Neuronal stem cell (in vitro differentiated cells): ENCODE measurements around the gene CDC42BPG.
"Not testable (repeated sequence)": the region's sequence is repeated elsewhere in the genome, so short reads cannot be mapped to it uniquely, and the experiment has no call there.

ENCODE experiments used
- DNase-seq: peaks from one replicate; pipeline ENCODE4 v3.0.0-alpha.2; 2013; ENCODE audit warnings: low spot score
- H2AFZ ChIP-seq: one replicate; pipeline ENCODE4 v1.6.1; 2013; ENCODE audit warnings: mild to moderate bottlenecking, low read length, inconsistent platforms
- H2AK5ac ChIP-seq: 2 replicates; pipeline ENCODE4 v1.6.1; 2013; ENCODE audit warnings: low read depth, mild to moderate bottlenecking, inconsistent platforms, low read length, moderate library complexity, mixed read lengths
- H2BK120ac ChIP-seq: 2 replicates; pipeline ENCODE4 v1.6.1; 2013; ENCODE audit warnings: low read depth, mild to moderate bottlenecking, inconsistent platforms, low read length, moderate library complexity, mixed read lengths
- H2BK12ac ChIP-seq: one replicate; pipeline ENCODE4 v1.6.1; 2013; ENCODE audit warnings: low read length, inconsistent platforms
- H2BK15ac ChIP-seq: 2 replicates; pipeline ENCODE4 v1.6.1; 2013; ENCODE audit warnings: mild to moderate bottlenecking, low read length, inconsistent platforms, mixed read lengths
- H2BK5ac ChIP-seq: one replicate; pipeline ENCODE4 v1.6.1; 2013; ENCODE audit warnings: inconsistent platforms, mild to moderate bottlenecking, low read length, moderate library complexity
- H3K14ac ChIP-seq: one replicate; pipeline ENCODE4 v1.6.1; 2013; ENCODE audit warnings: low read length, inconsistent platforms
- H3K18ac ChIP-seq: 2 replicates; pipeline ENCODE4 v1.6.1; 2013; ENCODE audit warnings: low read length, inconsistent platforms
- H3K23ac ChIP-seq: 2 replicates; pipeline ENCODE4 v1.6.1; 2013; ENCODE audit warnings: low read depth, mild to moderate bottlenecking, mixed read lengths, low read length, inconsistent platforms; ENCODE audit not compliant: poor library complexity
- H3K27ac ChIP-seq: replicated peaks from 3 replicates; pipeline ENCODE4 v1.5.1; 2013; ENCODE audit warnings: low read length, inconsistent platforms
- H3K27me3 ChIP-seq, 3 experiments: 2 replicates each; pipeline ENCODE4 v1.6.1; 2013; ENCODE audit warnings: low read length in 3 of 3, mild to moderate bottlenecking in 2 of 3, inconsistent platforms in 1 of 3, low read depth in 1 of 3, mixed read lengths in 1 of 3, moderate library complexity in 1 of 3; ENCODE audit not compliant: control insufficient read depth in 3 of 3, insufficient read depth in 3 of 3
- H3K36me3 ChIP-seq, 2 donors: replicated peaks in 1 of 2; 2 replicates each; pipeline ENCODE4 v1.6.1; 2013; ENCODE audit warnings: low read length in 2 of 2; ENCODE audit not compliant: control insufficient read depth in 2 of 2, insufficient read depth in 2 of 2
- H3K4ac ChIP-seq: 2 replicates; pipeline ENCODE4 v1.6.1; 2013; ENCODE audit warnings: inconsistent platforms, mild to moderate bottlenecking, low read length, moderate library complexity
- H3K4me1 ChIP-seq, 2 donors: 1 replicate in 1 of 2; 2 replicates in 1 of 2; pipeline ENCODE4 v1.6.1; 2013; ENCODE audit warnings: low read length in 2 of 2, low read depth in 1 of 2; ENCODE audit not compliant: control insufficient read depth in 2 of 2, insufficient read depth in 1 of 2
- H3K4me2 ChIP-seq: one replicate; pipeline ENCODE4 v1.6.1; 2013; ENCODE audit warnings: mild to moderate bottlenecking, low read length, inconsistent platforms; ENCODE audit not compliant: insufficient read depth, poor library complexity, severe bottlenecking
- H3K4me3 ChIP-seq, 2 donors: 2 replicates each; pipeline ENCODE4 v1.5.1; 2013; ENCODE audit warnings: low read length in 2 of 2, mild to moderate bottlenecking in 2 of 2, inconsistent platforms in 1 of 2, moderate library complexity in 1 of 2
- H3K79me1 ChIP-seq: one replicate; pipeline ENCODE4 v1.6.1; 2013; ENCODE audit warnings: low read depth, mild to moderate bottlenecking, inconsistent platforms, low read length, moderate library complexity
- H3K9ac ChIP-seq: one replicate; pipeline ENCODE4 v1.6.1; 2013; ENCODE audit warnings: mild to moderate bottlenecking, low read depth, low read length, inconsistent platforms; ENCODE audit not compliant: poor library complexity
- H3K9me3 ChIP-seq, 2 donors: replicated peaks in 1 of 2; 2 replicates each; pipeline versions ENCODE3 to v1.6.1; 2013; ENCODE audit warnings: low read length in 2 of 2, mild to moderate bottlenecking in 2 of 2, inconsistent platforms in 1 of 2, low read depth in 1 of 2, mixed read lengths in 1 of 2, moderate library complexity in 1 of 2; ENCODE audit not compliant: control insufficient read depth in 2 of 2, insufficient read depth in 1 of 2
- H4K8ac ChIP-seq: one replicate; pipeline ENCODE4 v1.6.1; 2013; ENCODE audit warnings: low read depth, mild to moderate bottlenecking, inconsistent platforms, low read length, moderate library complexity
- H4K91ac ChIP-seq: one replicate; pipeline ENCODE4 v1.6.1; 2013; ENCODE audit warnings: low read length, low read depth, mild to moderate bottlenecking, inconsistent platforms; ENCODE audit not compliant: poor library complexity
- WGBS, 2 donors: extraction: QIAGEN DNeasy Blood & Tissue Kit; methylation state at CpG; one replicate each; pipeline ENCODE4 v1.1.7; 2013; ENCODE audit warnings: missing lambda C conversion rate in 2 of 2, mixed read lengths in 1 of 2; ENCODE audit not compliant: insufficient read length in 2 of 2, insufficient replicate concordance in 1 of 2; ENCODE audit errors: extremely low coverage in 2 of 2; 5-methylcytosine and 5-hydroxymethylcytosine counted together

Gene CDC42BPG

GRCh38 chr11:64848826-64849597 is 4.6 kb upstream of the CDC42BPG start:
- Histone ChIP-seq H3K36me3 (peaks cover 0 to 9% of the 10 kb centered on the region in 2 donors), H3K9me3 (no peaks in the 10 kb centered on the region), H2BK15ac (no peak overlapping the region), H2BK5ac (no peak overlapping the region), H2AK5ac (no peak overlapping the region), H3K14ac (no peak overlapping the region), H3K18ac (no peak overlapping the region), H3K4me2 (no peak overlapping the region), H3K9ac (no peak overlapping the region), H3K4me3 (no peak overlapping the region), H4K8ac (no peak overlapping the region), H4K91ac (no peak overlapping the region), H2BK12ac (no peak overlapping the region), H3K27ac (no peak overlapping the region), H3K79me1 (peaks cover 2% of the 10 kb centered on the region), H3K4me1 (peaks cover 3 to 8% of the 10 kb centered on the region in 2 donors), H3K23ac (no peak overlapping the region), H2AFZ (no peak overlapping the region), H3K27me3 (peaks cover 0 to 14% (median 4%) of the 10 kb centered on the region in 3 experiments), H3K4ac (no peak overlapping the region), H2BK120ac (no peak overlapping the region)
- DNase-seq: no peak
- no CpG with 5 or more reads among the region's 16 CpGs for WGBS, 2 donors

- Histone ChIP-seq H3K27me3 (peaks cover 0 to 18% (median 8%) of the 10 kb centered on the region in 3 experiments), H3K9ac (no peak overlapping the region), H3K27ac (no peak overlapping the region), H3K36me3 (peaks cover 0 to 7% of the 10 kb centered on the region in 2 donors), H2BK5ac (no peak overlapping the region), H4K91ac (no peak overlapping the region), H2BK15ac (no peak overlapping the region), H3K14ac (no peak overlapping the region), H3K9me3 (no peaks in the 10 kb centered on the region), H3K4me3 (no peak overlapping the region), H3K18ac (no peak overlapping the region), H2BK120ac (no peak overlapping the region), H4K8ac (no peak overlapping the region), H3K4me1 (peaks cover 8% of the 10 kb centered on the region in 2 donors), H3K23ac (no peak overlapping the region), H2BK12ac (no peak overlapping the region), H3K4ac (no peak overlapping the region), H3K79me1 (peaks cover 2% of the 10 kb centered on the region), H2AK5ac (no peak overlapping the region), H2AFZ (no peak overlapping the region), H3K4me2 (no peak overlapping the region)
- no peak for DNase-seq
- no CpG with 5 or more reads among the region's 6 CpGs for WGBS, 2 donors
Observed at GRCh38 chr11:64848214-64848825, 3.9 kb upstream of the CDC42BPG start.

GRCh38 chr11:64846998-64847666 is 2.7 kb upstream of the CDC42BPG start:
- no peak overlapping the region for H2AK5ac ChIP-seq
- H2BK120ac ChIP-seq: no peak overlapping the region
- no peak overlapping the region for H2AFZ ChIP-seq
- H2BK5ac ChIP-seq: no peak overlapping the region
- no peak overlapping the region for H3K4ac ChIP-seq
- peak; percentile 91 for DNase-seq
- WGBS, 2 donors: no CpG with 5 or more reads among the region's 13 CpGs
- no peak overlapping the region for H3K9ac ChIP-seq
- H3K36me3 ChIP-seq: no peaks in the 10 kb centered on the region
- H3K18ac ChIP-seq: no peak overlapping the region
- H3K4me2 ChIP-seq: no peak overlapping the region
- H3K14ac ChIP-seq: no peak overlapping the region
- no peak overlapping the region for H2BK12ac ChIP-seq
- peaks cover 0 to 18% (median 8%) of the 10 kb centered on the region in 3 experiments for H3K27me3 ChIP-seq
- H2BK15ac ChIP-seq: no peak overlapping the region
- H3K79me1 ChIP-seq: peaks cover 2% of the 10 kb centered on the region
- H3K4me3 ChIP-seq: no peak overlapping the region
- no peak overlapping the region for H3K27ac ChIP-seq
- H4K91ac ChIP-seq: no peak overlapping the region
- H3K4me1 ChIP-seq: peaks cover 19 to 20% of the 10 kb centered on the region in 2 donors
- H4K8ac ChIP-seq: no peak overlapping the region
- H3K9me3 ChIP-seq: no peaks in the 10 kb centered on the region
- H3K23ac ChIP-seq: no peak overlapping the region

GRCh38 chr11:64845776-64846129 is 1.3 kb upstream of the CDC42BPG start:
- not testable (repeated sequence) for H2BK5ac ChIP-seq, H2BK120ac ChIP-seq, H3K4ac ChIP-seq, H2BK12ac ChIP-seq, H2BK15ac ChIP-seq, H2AFZ ChIP-seq, H3K36me3 ChIP-seq, H3K27ac ChIP-seq, H4K8ac ChIP-seq, H3K4me2 ChIP-seq, H3K9me3 ChIP-seq, H3K9ac ChIP-seq, H2AK5ac ChIP-seq, H4K91ac ChIP-seq, H3K4me3 ChIP-seq, H3K18ac ChIP-seq, H3K23ac ChIP-seq, DNase-seq, H3K79me1 ChIP-seq, H3K14ac ChIP-seq
- peaks cover 0 to 18% (median 8%) of the 10 kb centered on the region in 3 experiments for H3K27me3 ChIP-seq
- peaks cover 15 to 20% of the 10 kb centered on the region in 2 donors for H3K4me1 ChIP-seq
- no CpG with 5 or more reads among the region's 8 CpGs for WGBS, 2 donors
